ENCODE data around the gene USP53.
"Not testable (repeated sequence)": the region's sequence is repeated elsewhere in the genome, so short reads cannot be mapped to it uniquely, and the experiment has no call there.

USP53 gene

DNA sequence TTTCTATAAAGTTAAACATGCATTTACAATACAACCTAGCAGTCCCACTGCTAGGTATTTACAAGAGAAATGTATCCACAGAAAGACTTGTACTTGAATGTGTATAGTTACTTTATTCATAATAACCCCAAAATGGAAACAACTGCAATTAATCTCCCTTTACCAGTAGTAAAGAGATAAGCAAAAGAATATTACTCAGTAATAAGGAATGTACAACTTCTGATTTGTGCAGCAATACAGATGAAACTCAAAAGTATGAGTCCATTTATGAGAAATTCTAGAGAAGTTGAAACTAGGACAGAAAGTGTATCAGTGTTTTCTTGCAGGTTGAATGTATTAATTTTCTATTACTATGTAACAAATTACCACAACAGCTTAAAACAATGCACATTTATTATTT, 15.2 kb downstream of the USP53 start:
- no peak for DNase-seq (ENCODE audit: low read depth in 2 of 3, low spot score in 2 of 3)

DNA sequence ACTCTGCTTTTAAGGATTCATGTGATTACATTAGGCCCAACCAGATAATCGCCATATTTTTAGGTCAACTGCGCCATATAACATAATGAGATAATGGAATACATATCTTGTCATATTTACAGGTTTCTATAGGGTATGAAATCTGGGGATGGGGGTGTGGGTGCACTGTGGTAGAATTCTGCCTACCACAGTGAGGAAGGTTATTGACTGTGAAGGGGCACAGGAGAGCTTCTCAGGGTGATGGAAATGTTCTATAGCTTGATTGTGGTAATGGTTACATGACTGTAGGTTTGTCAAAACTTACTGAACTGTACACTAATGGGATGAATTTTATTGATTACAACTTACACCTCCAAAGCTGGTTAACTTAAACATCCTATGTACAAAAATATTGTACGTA, 15.9 kb downstream of the USP53 start:
- no peak for DNase-seq (ENCODE audit: low read depth in 2 of 3, low spot score in 2 of 3)

DNA sequence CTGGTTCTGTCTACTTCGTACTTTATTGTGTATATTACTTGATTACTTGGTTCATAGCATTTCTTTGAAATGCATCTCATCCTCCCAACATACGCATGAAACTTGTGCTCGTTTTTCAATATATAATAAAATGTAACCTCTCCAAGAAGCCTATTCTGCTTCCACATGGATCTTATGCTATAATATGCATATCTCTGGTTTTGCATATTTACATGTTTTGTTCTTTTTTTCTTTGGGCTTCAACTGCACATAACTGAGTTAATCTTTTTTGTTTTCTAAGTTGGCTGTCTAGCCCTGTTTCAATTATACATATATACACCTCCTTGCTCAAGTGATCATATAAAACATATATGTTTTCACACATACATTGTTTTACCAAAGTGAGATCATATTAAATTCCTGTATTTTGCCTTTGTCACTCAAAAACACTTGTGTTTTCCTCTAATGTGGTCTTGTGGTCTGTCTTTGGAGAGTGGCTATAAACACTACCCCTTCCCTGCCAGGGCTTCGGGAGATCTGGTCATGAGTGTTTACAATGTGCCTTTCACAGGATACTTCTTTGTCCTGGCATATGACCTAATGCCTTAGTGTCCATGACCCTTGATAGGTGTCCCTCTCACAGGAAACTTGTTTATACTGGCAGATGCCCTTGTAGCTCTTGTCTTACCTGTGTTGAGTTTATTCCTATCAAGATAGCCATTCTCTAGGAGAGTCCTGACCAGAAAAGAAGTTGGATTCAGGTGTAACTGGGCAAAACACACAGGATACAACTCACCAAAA, 17.6 kb downstream of the USP53 start:
- DNase-seq (ENCODE audit: low read depth in 2 of 3, low spot score in 2 of 3): no peak

DNA sequence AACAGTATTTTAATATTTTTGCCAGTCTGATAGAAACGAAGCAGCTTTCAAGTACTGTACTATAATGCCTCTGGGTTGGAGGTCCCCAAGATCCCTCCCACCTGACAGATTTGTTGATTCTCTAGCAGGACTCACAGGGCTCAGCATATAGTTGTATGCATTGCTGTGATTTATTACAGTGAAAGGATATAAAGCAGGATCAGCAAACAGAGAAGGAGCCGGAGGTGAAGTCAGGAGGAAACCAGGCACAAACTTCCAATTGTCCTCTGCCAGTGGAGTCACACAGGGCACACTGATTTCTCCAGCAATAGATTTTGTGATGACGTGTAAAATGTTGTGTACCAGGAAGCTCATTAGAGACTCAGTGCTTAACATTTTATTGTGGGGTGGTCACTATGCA, 19.0 kb downstream of the USP53 start:
- DNase-seq (ENCODE audit: low read depth in 2 of 3, low spot score in 2 of 3): no peak

DNA sequence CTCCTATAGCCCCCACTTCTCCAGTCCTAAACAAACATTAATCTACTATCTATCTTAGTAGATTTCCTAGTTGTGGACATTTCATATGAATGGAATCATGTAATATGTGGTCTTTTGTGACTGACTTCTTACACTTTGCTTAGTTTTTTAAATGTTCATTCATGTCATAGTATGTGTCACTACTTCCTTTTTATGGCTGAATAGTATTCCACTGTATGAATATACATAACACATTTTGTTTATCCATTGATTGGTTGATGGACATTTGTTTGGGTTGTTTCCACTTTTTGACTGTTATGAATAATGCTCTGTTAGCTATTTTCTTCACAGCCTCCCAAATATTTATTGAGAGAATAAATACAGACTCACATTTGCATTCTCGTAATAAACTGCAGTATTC, 19.8 kb downstream of the USP53 start:
- DNase-seq (ENCODE audit: low read depth in 2 of 3, low spot score in 2 of 3): no peak

DNA sequence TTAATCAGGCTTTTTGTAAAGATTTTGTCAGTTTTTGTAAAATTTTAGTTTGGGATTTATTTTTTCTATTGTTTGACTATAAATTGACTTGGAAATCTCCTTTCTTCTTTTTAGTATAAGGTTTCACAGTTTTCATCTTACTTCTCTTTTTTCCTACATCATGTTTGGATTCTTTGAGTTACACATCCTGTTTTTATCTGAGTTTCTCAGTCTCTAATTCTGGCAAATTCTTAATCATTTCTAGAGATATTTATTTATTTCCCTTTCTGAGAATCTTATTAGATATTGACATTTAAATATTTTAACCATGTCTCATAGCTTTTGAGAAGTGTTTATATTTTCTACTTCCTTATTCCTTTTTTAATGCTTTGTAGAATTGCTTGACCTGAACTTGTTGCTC, 20.7 kb downstream of the USP53 start:
- DNase-seq (ENCODE audit: low read depth in 2 of 3, low spot score in 2 of 3): no peak

DNA sequence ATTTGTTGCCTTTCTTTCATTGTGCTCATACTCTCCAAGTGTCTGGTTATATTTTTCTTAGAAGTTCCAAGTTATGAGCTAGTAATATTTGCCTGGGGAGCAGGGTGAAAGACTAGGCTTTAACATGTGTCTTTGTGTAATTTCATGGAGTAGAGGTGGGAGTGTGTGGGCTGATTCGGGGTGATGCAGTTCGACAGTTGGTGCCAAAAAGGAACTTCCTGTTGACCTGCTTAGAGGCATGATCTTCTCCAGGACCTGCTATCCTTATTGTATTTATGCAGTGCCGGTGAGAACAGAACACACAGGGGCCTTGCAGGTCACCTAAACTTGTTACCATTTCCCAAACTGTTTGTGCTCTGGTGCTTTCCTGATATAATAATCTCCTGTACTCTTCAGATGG, 21.2 kb downstream of the USP53 start:
- DNase-seq (ENCODE audit: low read depth in 2 of 3, low spot score in 2 of 3): no peak

DNA sequence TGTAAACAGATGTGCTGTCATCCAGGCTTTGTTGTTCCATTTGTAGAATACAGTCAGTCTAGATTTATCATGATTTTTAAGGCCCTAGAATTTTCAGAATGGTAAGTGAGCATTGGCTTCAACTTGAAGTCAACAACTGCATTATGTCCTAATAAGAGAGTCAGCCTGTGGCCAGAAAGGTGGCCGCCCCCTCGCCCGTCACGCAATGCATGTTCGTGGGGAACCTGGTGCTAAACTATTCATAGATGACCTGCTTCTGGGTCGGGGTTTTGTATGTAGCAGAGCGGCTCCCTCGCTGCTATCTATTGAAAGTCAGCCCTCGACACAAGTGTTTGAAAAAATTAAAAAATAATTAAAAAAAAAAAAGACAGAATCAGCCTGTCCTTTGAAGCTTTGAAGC, 24.7 kb downstream of the USP53 start:
- DNase-seq (ENCODE audit: low read depth in 2 of 3, low spot score in 2 of 3): no peak

DNA sequence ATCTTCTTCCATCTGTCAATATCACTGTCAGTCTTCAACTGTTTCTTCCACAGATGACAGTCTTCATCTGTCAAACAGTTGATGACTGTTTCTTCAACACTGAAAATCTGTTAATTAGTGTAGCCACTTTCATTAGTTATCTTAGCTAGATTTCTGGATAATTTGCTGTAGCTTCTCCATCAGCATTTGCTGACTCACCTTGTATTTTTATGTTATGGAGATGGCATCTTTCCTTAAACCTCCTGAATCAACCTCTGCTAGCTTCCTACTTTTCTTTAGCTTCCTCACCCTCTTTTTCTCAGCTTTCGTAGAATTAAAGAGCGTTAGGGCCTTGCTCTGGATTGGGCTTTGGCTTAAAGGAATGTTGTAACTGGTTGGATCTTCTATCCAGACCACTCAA, 25.1 kb downstream of the USP53 start:
- DNase-seq (ENCODE audit: low read depth in 2 of 3, low spot score in 2 of 3): no peak

DNA sequence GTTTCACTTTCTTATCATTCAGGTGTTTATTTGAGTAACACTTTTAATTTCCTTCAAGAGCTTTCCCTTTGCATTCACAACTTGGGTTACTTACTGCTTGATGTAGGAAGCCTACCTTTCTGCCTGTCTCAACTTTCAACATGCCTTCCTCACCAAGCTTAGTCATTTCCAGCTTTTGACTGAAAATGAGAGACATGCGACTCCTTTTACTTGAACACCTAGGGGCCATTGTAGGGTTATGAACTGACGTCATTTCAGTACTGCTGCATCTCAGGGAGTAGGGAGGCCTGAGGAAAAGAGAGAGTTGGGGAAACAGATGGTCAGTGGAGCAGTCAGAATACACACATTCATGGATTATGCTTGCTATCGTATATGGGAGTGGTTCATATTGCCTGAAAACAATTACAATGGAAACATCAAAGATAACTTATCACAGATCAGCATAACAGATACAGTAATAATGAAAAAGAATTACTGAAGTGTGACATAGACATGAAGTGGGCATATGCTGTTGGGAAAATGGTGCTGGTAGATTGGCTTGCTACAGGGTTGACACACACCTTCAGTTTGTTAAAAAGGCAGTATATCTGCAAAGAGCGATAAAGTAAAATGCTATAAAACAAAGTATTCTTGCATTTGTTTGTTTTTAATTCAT, 25.7 kb downstream of the USP53 start:
- DNase-seq (ENCODE audit: low read depth in 2 of 3, low spot score in 2 of 3): peak in 1 of 3 experiments; percentile 16

DNA sequence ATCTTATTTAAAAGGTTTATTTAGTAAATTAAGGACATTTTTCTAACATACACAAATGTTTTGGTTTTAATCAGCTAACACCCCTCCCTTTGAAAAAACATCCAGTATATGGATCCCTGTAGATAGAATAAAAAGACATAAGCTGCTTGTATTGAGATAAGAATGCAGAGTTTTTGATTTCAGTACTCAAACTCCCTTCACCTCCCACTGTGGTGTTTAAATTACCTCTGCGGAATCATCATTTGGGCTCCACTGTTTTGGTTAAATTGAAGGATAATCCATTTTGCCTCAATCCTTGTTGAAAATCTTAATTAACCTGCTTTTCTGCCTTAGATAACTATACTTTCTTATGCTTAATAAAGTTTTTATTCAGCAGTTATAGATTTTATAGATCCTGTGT, 27.6 kb downstream of the USP53 start:
- no peak for DNase-seq (ENCODE audit: low read depth in 2 of 3, low spot score in 2 of 3)

DNA sequence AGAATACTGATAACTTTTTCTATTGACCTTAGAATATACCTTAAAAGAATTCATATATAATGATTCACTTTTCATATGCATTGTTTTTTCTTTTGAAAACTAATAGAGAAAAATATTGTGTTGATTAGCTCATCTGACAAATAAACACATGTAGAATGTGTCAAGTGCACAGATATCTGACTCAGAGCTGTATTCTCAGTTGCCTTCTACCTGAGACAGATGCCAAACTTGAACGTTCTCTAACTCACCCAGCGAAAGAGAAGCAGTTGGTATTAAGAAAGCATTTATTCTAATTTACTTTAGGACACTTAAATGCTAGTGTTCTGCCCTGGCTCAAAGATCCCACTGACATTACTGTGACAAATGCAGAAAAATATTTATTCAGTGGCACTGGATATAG, 28.1 kb downstream of the USP53 start:
- DNase-seq (ENCODE audit: low read depth in 2 of 3, low spot score in 2 of 3): no peak

DNA sequence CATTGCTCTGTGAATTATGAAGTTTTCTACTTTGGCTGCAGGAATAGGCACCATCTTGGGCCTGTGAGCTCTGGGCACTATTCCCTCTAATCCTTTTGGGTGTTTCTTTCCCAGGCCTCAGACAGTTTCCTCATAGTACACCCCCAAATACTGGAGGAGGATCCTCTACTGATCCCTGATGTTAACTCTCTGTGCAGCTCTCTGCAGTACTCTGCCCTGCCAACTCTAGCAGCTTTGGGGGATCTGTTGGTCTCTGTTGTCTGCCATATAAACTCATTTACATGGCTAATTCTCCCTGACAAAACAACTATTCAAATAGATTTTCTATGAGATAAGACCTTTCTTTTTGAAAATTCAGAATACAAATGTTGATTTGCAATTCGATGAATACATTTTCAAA, 29.9 kb downstream of the USP53 start:
- DNase-seq (ENCODE audit: low read depth in 2 of 3, low spot score in 2 of 3): no peak

DNA sequence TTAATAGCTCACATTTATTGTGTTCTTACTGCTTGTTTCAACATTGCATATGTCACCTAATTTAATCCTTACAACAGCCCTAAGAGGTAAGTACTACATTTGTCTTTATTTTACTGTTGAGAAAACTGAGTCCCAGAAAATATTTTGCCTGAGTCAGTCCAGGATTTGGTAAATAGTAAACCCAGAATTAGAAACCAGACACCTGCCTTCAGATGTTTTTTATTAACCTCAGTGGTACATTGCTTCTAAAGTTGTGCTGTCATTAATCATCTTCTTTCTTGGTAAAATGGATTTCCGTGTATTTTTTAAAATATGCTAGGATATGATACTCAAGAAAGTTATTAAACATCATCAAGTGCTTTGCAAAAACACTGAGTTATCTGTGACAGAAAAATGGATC, 31.4 kb downstream of the USP53 start:
- no peak for DNase-seq (ENCODE audit: low read depth in 2 of 3, low spot score in 2 of 3)

DNA sequence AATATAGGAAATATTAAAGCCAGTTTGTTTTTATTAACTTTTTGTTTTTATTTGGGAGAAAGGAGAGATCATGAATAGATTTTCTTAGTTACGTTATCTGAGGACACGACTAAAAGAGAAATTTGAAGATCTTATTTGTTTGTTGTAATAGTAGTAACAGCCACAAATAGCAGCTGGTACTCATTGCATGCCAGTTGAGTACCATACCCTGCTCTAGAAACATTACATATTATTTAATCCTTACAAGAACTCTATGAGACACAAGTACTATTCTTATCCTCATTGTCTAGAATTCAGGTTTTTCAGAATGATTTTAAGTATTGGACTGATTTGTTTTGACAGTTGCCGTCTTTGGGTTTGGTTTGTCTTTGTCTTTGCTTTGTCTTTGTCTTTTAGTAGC, 31.8 kb downstream of the USP53 start:
- DNase-seq (ENCODE audit: low read depth in 2 of 3, low spot score in 2 of 3): no peak

DNA sequence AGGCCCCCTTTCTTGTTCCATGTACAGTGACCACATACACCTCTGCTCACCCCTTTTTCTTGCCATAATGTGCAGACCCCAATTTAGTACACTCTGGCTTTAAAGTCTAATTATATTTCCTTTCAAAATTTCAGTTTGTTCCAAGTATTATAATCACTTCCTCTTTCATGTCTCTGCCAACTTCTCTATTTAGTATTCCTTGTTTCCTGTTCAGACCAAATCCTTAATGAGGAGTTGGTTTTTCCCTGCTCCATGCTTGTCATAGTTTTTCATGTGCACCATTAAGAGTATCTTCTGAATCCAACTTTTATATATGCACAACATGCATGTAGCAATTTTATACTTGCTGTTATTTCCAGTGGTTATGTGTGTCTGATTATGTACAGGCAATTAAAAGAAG, 32.3 kb downstream of the USP53 start:
- no peak for DNase-seq (ENCODE audit: low read depth in 2 of 3, low spot score in 2 of 3)

DNA sequence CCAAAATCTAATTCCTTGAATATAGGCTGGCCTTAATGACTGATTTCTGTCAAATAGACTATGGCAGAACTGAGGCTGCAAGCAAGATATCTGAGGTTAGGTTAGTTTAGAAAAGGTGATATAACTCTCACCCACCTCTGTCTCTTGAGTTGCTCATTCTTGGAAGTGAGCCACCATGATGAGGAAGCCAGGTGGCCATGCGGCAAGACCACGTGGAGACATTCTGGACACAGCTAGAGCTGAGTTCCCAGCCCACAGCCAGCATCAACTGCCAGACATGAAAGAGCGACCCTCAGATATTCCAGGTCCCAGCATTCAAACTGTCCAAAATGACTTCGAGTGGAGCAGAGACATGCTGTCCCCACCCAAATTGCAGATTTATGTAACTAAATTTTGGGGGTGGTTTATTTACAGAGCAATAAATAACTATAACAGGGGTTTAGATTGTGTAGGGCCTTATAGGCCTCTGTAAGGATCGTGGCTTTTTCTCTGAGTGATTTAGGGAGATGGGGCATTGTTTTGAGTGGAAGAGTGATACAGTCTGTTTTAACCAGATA, 33.7 kb downstream of the USP53 start:
- no peak for DNase-seq (ENCODE audit: low read depth in 2 of 3, low spot score in 2 of 3)

DNA sequence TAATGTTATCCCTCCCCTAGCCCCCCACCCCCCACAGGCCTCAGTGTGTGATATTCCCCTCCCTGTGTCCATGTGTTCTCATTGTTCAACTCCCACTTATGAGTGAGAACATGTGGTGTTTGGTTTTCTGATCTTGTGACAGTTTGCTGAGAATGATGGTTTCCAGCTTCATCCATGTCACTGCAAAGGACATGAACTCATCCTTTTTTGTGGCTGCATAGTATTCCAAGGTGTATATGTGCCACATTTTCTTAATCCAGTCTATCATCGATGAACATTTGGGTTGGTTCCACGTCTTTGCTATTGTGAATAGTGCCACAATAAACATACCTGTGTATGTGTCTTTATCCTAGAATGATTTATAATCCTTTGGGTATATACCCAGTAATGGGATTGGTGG, 38.5 kb downstream of the USP53 start:
- DNase-seq (ENCODE audit: low read depth in 2 of 3, low spot score in 2 of 3): not testable (repeated sequence)

DNA sequence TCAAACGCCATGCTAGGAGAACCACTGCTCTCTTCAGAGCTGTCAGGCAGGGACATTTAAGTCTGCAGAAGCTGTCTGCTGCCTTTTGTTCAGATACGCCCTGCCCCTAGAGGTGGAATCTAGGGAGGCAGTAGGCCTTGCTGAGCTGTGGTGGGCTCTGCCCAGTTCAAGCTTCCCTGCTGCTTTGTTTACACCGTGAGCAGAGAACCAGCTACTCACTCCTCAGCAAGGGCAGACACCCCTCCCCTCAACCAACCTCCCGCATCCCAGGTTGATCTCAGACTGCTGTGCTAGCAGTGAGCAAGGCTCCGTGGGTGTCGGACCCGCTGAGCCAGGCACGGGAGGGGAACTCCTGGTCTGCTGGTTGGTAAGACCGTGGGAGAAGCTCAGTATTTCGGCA, 42.7 kb downstream of the USP53 start:
- DNase-seq (ENCODE audit: low read depth in 2 of 3, low spot score in 2 of 3): not testable (repeated sequence)

DNA sequence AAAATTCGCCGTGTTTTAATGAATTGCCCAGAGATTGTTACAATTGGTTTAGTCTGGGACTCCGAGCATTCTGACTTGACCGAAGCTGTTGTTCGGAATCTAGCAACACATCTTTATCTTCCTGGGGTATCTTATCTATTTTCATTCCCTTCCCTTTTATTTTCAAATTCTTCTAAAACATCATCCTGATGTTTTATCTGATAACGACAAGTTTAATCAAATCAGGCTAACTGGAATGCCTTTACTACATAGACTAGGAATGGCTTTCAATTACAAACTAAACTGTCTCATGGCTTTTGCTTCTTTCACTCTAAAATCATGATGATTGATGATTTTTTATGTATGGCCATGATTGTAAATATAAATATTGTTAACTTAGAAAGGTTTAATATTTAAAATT, 48.0 kb downstream of the USP53 start:
- no peak for DNase-seq (ENCODE audit: low read depth in 2 of 3, low spot score in 2 of 3)

DNA sequence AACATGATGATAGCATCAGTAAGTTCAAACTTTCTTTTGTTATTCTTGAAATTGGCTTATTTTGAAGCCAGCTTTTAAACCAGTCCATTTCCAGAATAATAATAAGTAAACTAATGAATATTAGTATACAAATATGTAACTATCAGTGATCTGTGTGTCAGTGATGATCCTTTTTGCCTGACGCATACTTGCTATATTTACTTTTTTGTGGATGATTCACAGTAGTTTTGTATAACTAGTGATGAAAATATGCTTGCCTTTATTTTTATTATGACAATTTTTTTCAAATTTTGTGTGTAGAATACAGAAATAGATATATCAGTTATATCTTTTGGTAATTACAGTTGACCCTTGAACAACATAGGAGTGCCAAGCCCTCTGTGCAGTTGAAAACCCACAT, 49.5 kb downstream of the USP53 start:
- no peak for DNase-seq (ENCODE audit: low read depth in 2 of 3, low spot score in 2 of 3)

DNA sequence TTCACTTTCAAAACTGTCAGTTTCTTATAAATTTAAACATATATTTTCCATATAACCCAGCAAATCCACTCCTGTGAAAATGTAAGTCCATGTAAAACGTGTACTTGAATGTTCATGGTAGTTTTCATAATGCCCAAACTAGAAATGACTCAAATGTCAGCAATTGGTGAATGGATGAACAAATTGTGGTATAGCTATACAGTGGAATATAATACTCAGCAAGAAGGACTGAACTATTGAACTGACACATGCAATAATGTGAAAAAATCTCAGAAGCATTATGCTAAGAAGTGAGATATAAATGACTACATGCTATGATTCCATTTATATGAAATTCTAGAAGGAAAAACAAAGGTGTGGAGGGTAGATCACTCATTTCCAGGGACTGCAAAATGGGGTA, 52.2 kb downstream of the USP53 start:
- no peak for DNase-seq (ENCODE audit: low read depth in 2 of 3, low spot score in 2 of 3)

DNA sequence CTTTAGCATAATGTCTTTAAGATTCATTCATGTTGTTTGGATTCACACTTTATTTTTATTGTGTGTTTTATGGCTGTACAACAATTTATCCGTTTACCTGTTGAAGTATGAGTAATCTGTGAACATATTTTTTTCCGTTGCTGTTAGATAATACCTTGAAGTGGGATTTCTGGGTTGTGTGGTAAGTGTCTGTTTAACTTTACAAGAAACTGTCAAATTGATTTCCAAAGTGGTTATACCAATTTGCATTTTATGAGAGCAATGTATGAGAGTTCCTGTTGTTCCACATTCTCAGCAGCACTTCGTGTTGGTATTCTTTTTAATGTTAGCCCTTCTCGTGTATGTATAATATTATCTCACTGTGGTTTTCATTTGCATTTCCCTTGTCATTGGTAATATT, 53.6 kb downstream of the USP53 start:
- DNase-seq (ENCODE audit: low read depth in 2 of 3, low spot score in 2 of 3): no peak

Measured in activated CD8-positive, alpha-beta memory T cell treated with anti-CD3 and anti-CD28 coated beads for 48 hours (primary cell).